Measurements from ENCODE around the gene KCNG2. TPM values are rescaled to one million over a fixed set of nuclear protein-coding genes. Genes with fewer than 3 reads are reported as not detected.

The KCNG2 gene
- total and polyA plus RNA-seq, 2 of the 13 experiments (the other 11 are each of a cell fraction or from before 2014, with no cell fraction given), result not detected

- ATAC-seq (no peak), FAIRE-seq (no peak)
Measured at GRCh38 chr18:79876497-79876896, 78.8 kb downstream of the KCNG2 start.

More at GRCh38 chr18:79876497-79876896, 78.8 kb downstream of the KCNG2 start:
- Histone ChIP-seq H3K4me1 (ENCODE audit: insufficient read depth, low read length) (peaks cover 8% of the 10 kb centered on the region), H3K27me3 (ENCODE audit: control insufficient read depth in 1 of 2, insufficient read depth in 2 of 2, low read length in 2 of 2) (peaks cover 13 to 64% of the 10 kb centered on the region in 2 experiments; a peak in 4 of 5 replicates), H4K20me1 (ENCODE audit: insufficient read depth, low read length) (no peaks in the 10 kb centered on the region), H3K9me3 (ENCODE audit: low read length) (no peaks in the 10 kb centered on the region), H3K4me3 (replicated peaks in 1 of 3; ENCODE audit: insufficient read depth in 1 of 3, low read depth in 2 of 3, low read length in 3 of 3) (no peak overlapping the region), H3K27ac (ENCODE audit: extremely low read length, insufficient read depth, low read length) (no peak overlapping the region), H3K4me2 (ENCODE audit: low read depth, low read length) (no peak overlapping the region), H3K9ac (ENCODE audit: insufficient read depth, low read depth, low read length) (no peak overlapping the region), H2AFZ (ENCODE audit: low read length) (no peak overlapping the region), H3K36me3 (replicated peaks in 1 of 2; ENCODE audit: control insufficient read depth in 1 of 2, insufficient read depth in 2 of 2, low read length in 2 of 2) (no peaks in the 10 kb centered on the region), H3K79me2 (ENCODE audit: insufficient read depth, low read length) (no peaks in the 10 kb centered on the region)
- POLR2A ChIA-PET, result no interaction called here
- no peak for DNase-seq (ENCODE audit: low spot score)
- WGBS (ENCODE audit: low lambda C conversion rate), result 57% methylated on average over 9 of the region's 16 CpGs
- BruUV-seq (replicated peaks), result no TSS peak
- in situ Hi-C loops (cut with HindIII; ENCODE audit: extremely low pct_ligation_motif_present, low pct_unique_long_range_greater_than_20kb) (no loop called here), intact Hi-C loops (cut with micrococcal nuclease; ENCODE audit: unreplicated experiment) (no loop called here)
- TF ChIP-seq ZNF451 (CRISPR knock-in tag; IDR thresholded peaks at IDR 0.05) (no peak), BRF2 (CRISPR knock-in tag; IDR thresholded peaks at IDR 0.05) (no peak), ZGPAT (CRISPR knock-in tag; IDR thresholded peaks at IDR 0.05) (no peak), IRF1 (CRISPR knock-in tag; IDR thresholded peaks at IDR 0.05; ENCODE audit: low read depth) (no peak)
- CTCF ChIA-PET (ENCODE audit: low intra/inter-chr PET ratio, low total read pairs), result no interaction called here

Measured in HepG2 (cell line).